CD4-positive, alpha-beta memory T cell (primary cell): ENCODE data around the gene SOBP. TPM values are rescaled to one million over a fixed set of nuclear protein-coding genes. Genes with fewer than 3 reads are reported as not detected.

Experiments used
- CTCF ChIA-PET: fragments of 350-600 bp; sonication (Branson Sonifier 250); formaldehyde crosslinking; loops from one replicate; lab custom pipeline; 2021; ENCODE audit warnings: inconsistent platforms; ENCODE audit not compliant: partially characterized antibody; lab: Charles Lee
- POLR2A ChIA-PET: fragments of 350-600 bp; sonication (Branson Sonifier 250); formaldehyde crosslinking; loops from one replicate; lab custom pipeline; 2021; ENCODE audit not compliant: partially characterized antibody; lab: Charles Lee
- DNase-seq, 5 donors: peaks; one replicate each; pipeline versions ENCODE4 v3.0.0 to v3.0.0-alpha.2; 2020 to 2022; ENCODE audit warnings: mixed read lengths in 1 of 5
- H3K27ac ChIP-seq: one replicate; pipeline ENCODE4 v1.7.0; 2013; ENCODE audit warnings: low read depth, low read length
- H3K27me3 ChIP-seq: 2 replicates; pipeline ENCODE4 v1.7.0; 2013; ENCODE audit warnings: mild to moderate bottlenecking, low read length, moderate library complexity; ENCODE audit not compliant: insufficient read depth
- H3K36me3 ChIP-seq: 2 replicates; pipeline ENCODE4 v1.7.0; 2013; ENCODE audit warnings: mild to moderate bottlenecking, low read length, moderate library complexity; ENCODE audit not compliant: insufficient read depth
- H3K4me1 ChIP-seq: 2 replicates; pipeline ENCODE4 v1.7.0; 2013; ENCODE audit warnings: mild to moderate bottlenecking, low read length, moderate library complexity; ENCODE audit not compliant: insufficient read depth
- H3K4me3 ChIP-seq, 2 donors: one replicate each; pipeline ENCODE4 v1.7.0; 2013; ENCODE audit warnings: low read length in 2 of 2, mild to moderate bottlenecking in 1 of 2
- H3K9me3 ChIP-seq, 2 donors: one replicate each; pipeline ENCODE4 v1.7.0; 2013; ENCODE audit warnings: low read length in 2 of 2, control low read depth in 1 of 2; ENCODE audit not compliant: control insufficient read depth in 1 of 2
- H3K27ac Mint-ChIP-seq, 7 donors: one replicate each; pipeline ENCODE4 v1.8.0; 2020 to 2021; ENCODE audit warnings: mixed read lengths in 7 of 7, mild to moderate bottlenecking in 6 of 7, inconsistent platforms in 3 of 7, moderate library complexity in 3 of 7
- H3K27me3 Mint-ChIP-seq, 2 donors: one replicate each; pipeline ENCODE4 v1.8.0; 2020 to 2021; ENCODE audit warnings: mixed read lengths in 2 of 2
- H3K36me3 Mint-ChIP-seq, 2 donors: one replicate each; pipeline ENCODE4 v1.8.0; 2020 to 2021; ENCODE audit warnings: mixed read lengths in 2 of 2, inconsistent platforms in 1 of 2, mild to moderate bottlenecking in 1 of 2
- H3K4me1 Mint-ChIP-seq, 4 donors: one replicate each; pipeline ENCODE4 v1.8.0; 2020 to 2021; ENCODE audit warnings: mixed read lengths in 4 of 4, mild to moderate bottlenecking in 1 of 4
- H3K4me3 Mint-ChIP-seq, 8 donors: one replicate each; pipeline ENCODE4 v1.8.0; 2020 to 2021; ENCODE audit warnings: mixed read lengths in 8 of 8, mild to moderate bottlenecking in 7 of 8, moderate library complexity in 6 of 8, inconsistent platforms in 3 of 8
- H3K9me3 Mint-ChIP-seq, 8 donors: one replicate each; pipeline ENCODE4 v1.8.0; 2020 to 2021; ENCODE audit warnings: mixed read lengths in 8 of 8, mild to moderate bottlenecking in 5 of 8, inconsistent platforms in 3 of 8, moderate library complexity in 1 of 8
- intact Hi-C: fragments of 100-400 bp; cut with micrococcal nuclease; formaldehyde crosslinking; loops from one replicate; pipeline ENCODE4 v1.15.1; 2023
- polyA plus RNA-seq, 2 donors: library from polyadenylated mRNA; unstranded; fragments of 300-500 nt; fragmentation: Illumina TruSeq; gene quantifications; one replicate each; pipeline ENCODE4 v1.2.3, GENCODE V29; 2021
- total RNA-seq, 2 experiments: library from RNA; stranded (reverse); gene quantifications; one replicate each; pipeline ENCODE4 v1.2.3, GENCODE V29; 2021

SOBP gene
- total and polyA plus RNA-seq, 4 experiments from 2014 or later, result 0.10 TPM; not detected in 3

DNA sequence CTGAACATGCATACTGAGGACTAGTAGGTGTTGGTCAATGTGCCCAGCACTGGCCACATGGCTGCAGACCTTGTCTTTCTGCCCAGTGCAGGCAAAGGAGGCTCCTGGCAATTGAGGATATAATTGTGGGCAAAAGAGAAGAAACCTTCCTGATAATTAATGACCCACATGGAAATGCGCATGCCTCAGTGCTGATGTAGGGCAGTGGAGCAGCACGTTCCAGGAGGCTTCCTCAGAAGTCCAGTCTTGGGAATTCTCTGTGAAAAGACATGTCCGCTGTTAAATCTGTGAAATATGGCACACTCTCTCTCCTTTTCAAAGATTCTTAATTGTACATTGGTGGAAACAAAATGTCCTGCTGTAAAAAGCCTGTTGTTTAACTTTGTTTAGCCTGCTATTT is 34.7 kb downstream of the SOBP start:
- H3K4me1 Mint-ChIP-seq, result no peaks in the 10 kb centered on the region
- CTCF ChIA-PET, result no interaction called here

GRCh38 chr6:107531868-107532267 is 42.0 kb downstream of the SOBP start:
- Histone ChIP-seq H3K4me1 (no peaks in the 10 kb centered on the region), H3K4me3 (no peak overlapping the region), H3K27ac (no peak overlapping the region), H3K27me3 (peaks cover 3% of the 10 kb centered on the region), H3K9me3 (no peaks in the 10 kb centered on the region), H3K36me3 (no peaks in the 10 kb centered on the region)
- Mint-ChIP-seq H3K27ac (no peak overlapping the region), H3K4me1 (no peaks in the 10 kb centered on the region), H3K4me3 (no peak overlapping the region), H3K9me3 (peaks cover 0 to 2% (median 0%) of the 10 kb centered on the region in 8 donors), H3K36me3 (no peaks in the 10 kb centered on the region), H3K27me3 (peaks cover 0 to 5% of the 10 kb centered on the region in 2 donors)
- no peak for DNase-seq
- ChIA-PET CTCF (no interaction called here), POLR2A (no interaction called here)
- intact Hi-C loops, result no loop called here

More for the DNA sequence above, 34.7 kb downstream of the SOBP start:
- H3K27me3 ChIP-seq, result no peaks in the 10 kb centered on the region
- POLR2A ChIA-PET, result no interaction called here
- no peaks in the 10 kb centered on the region for H3K9me3 ChIP-seq
- peaks cover 6 to 9% of the 10 kb centered on the region in 2 donors for H3K27me3 Mint-ChIP-seq
- H3K36me3 ChIP-seq, result no peaks in the 10 kb centered on the region
- H3K4me3 ChIP-seq, result no peak overlapping the region
- intact Hi-C loops, result no loop called here
- no peaks in the 10 kb centered on the region for H3K36me3 Mint-ChIP-seq
- no peak overlapping the region for H3K27ac Mint-ChIP-seq
- no peak for DNase-seq
- no peaks in the 10 kb centered on the region for H3K9me3 Mint-ChIP-seq
- H3K27ac ChIP-seq, result no peak overlapping the region
- no peak overlapping the region for H3K4me3 Mint-ChIP-seq
- no peaks in the 10 kb centered on the region for H3K4me1 ChIP-seq

- ChIA-PET CTCF (no interaction called here), POLR2A (no interaction called here)
- Histone ChIP-seq H3K4me3 (no peak overlapping the region), H3K36me3 (no peaks in the 10 kb centered on the region), H3K4me1 (no peaks in the 10 kb centered on the region), H3K27ac (no peak overlapping the region), H3K9me3 (no peaks in the 10 kb centered on the region), H3K27me3 (peaks cover 3% of the 10 kb centered on the region)
- DNase-seq, result no peak
- no peak overlapping the region for H3K27ac Mint-ChIP-seq
- intact Hi-C loops, result no loop called here
- no peaks in the 10 kb centered on the region for H3K4me1 Mint-ChIP-seq
- H3K36me3 Mint-ChIP-seq, result no peaks in the 10 kb centered on the region
- no peak overlapping the region for H3K4me3 Mint-ChIP-seq
- peaks cover 0 to 4% of the 10 kb centered on the region in 2 donors for H3K27me3 Mint-ChIP-seq
- peaks cover 0 to 2% (median 0%) of the 10 kb centered on the region in 8 donors for H3K9me3 Mint-ChIP-seq
These were observed 42.8 kb downstream of the SOBP start for GRCh38 chr6:107532706-107533105.

DNA sequence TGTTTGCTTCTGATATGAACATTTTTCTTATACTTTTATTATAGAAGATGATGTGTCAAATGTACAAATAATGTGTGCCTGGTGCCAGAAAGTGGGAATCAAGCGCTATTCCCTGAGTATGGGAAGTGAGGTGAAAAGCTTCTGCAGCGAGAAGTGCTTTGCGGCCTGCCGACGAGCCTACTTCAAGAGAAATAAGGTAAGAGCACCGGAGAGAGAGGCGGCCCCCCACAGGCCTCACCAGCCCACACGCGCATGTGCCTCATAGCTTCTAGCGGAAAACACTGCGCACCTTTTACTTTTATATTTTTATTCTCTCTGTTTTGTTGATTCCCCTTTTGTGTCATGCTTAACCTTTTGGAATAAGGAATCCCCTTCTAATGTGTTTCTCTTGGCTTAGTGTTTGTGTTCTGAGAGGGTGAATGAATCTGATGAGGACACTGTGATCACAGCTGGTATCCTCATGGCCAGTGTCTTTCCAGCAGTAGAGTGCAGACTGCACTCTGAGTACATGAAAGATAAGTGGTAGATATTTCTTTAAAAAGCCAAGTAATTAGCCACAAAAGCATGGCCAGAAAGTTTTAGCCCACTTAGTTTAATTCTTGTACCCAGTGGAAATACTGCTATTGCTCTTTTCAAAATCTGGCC is 43.6 kb downstream of the SOBP start:
- no peak for DNase-seq
- no peaks in the 10 kb centered on the region for H3K36me3 ChIP-seq
- Mint-ChIP-seq H3K4me1 (no peaks in the 10 kb centered on the region), H3K9me3 (peaks cover 0 to 2% (median 0%) of the 10 kb centered on the region in 8 donors), H3K4me3 (no peak overlapping the region), H3K27ac (no peak overlapping the region), H3K27me3 (peaks cover under 1 to 3% of the 10 kb centered on the region in 2 donors), H3K36me3 (no peaks in the 10 kb centered on the region)
- CTCF ChIA-PET, result no interaction called here
- POLR2A ChIA-PET, result no interaction called here
- H3K4me3 ChIP-seq, result no peak overlapping the region
- peaks cover 3% of the 10 kb centered on the region for H3K27me3 ChIP-seq
- no peaks in the 10 kb centered on the region for H3K4me1 ChIP-seq
- intact Hi-C loops, result no loop called here
- no peaks in the 10 kb centered on the region for H3K9me3 ChIP-seq
- no peak overlapping the region for H3K27ac ChIP-seq

GRCh38 chr6:107534571-107535141 is 44.7 kb downstream of the SOBP start:
- CTCF ChIA-PET, result no interaction called here
- intact Hi-C loops, result no loop called here

DNA sequence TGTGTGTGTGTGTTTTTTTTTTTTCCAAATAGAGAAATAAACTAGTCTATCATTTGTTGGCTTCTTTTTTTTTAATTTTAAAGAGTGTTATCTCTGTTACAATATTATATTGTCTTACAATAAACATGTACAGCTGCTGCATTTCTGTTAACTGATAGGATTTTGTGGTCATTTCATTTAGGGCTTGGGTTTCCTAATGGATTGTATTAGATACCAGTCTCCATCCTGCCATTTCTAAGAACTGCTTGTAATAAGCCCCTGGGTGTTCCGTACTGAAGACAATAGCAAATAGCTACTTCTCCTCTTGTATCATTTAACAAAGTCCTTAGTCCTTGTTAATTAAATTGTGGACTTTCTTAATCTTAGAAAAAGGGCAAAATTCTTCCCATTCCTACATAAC is 45.7 kb downstream of the SOBP start:
- no peaks in the 10 kb centered on the region for H3K9me3 ChIP-seq
- no peaks in the 10 kb centered on the region for H3K4me1 ChIP-seq
- no peak overlapping the region for H3K4me3 ChIP-seq
- CTCF ChIA-PET, result no interaction called here
- no peak overlapping the region for H3K27ac ChIP-seq
- H3K36me3 Mint-ChIP-seq, result no peaks in the 10 kb centered on the region
- H3K27me3 ChIP-seq, result peaks cover 3% of the 10 kb centered on the region
- intact Hi-C loops, result no loop called here
- POLR2A ChIA-PET, result no interaction called here
- H3K27ac Mint-ChIP-seq, result no peak overlapping the region
- H3K27me3 Mint-ChIP-seq, result peaks cover 10 to 12% of the 10 kb centered on the region in 2 donors
- no peaks in the 10 kb centered on the region for H3K36me3 ChIP-seq
- peaks cover 0 to 4% (median 0%) of the 10 kb centered on the region in 8 donors for H3K9me3 Mint-ChIP-seq
- no peak overlapping the region for H3K4me3 Mint-ChIP-seq
- no peaks in the 10 kb centered on the region for H3K4me1 Mint-ChIP-seq
- no peak for DNase-seq

More at GRCh38 chr6:107534571-107535141, 44.7 kb downstream of the SOBP start:
- Mint-ChIP-seq H3K4me3 (no peak overlapping the region), H3K27me3 (peaks cover 7 to 10% of the 10 kb centered on the region in 2 donors), H3K9me3 (peaks cover 0 to 4% (median 0%) of the 10 kb centered on the region in 8 donors), H3K4me1 (no peaks in the 10 kb centered on the region), H3K27ac (no peak overlapping the region), H3K36me3 (no peaks in the 10 kb centered on the region)
- H3K4me1 ChIP-seq, result no peaks in the 10 kb centered on the region
- no peaks in the 10 kb centered on the region for H3K9me3 ChIP-seq
- no peaks in the 10 kb centered on the region for H3K36me3 ChIP-seq
- no peak overlapping the region for H3K27ac ChIP-seq
- POLR2A ChIA-PET, result no interaction called here
- DNase-seq, result no peak
- peaks cover 3% of the 10 kb centered on the region for H3K27me3 ChIP-seq
- H3K4me3 ChIP-seq, result no peak overlapping the region

DNA sequence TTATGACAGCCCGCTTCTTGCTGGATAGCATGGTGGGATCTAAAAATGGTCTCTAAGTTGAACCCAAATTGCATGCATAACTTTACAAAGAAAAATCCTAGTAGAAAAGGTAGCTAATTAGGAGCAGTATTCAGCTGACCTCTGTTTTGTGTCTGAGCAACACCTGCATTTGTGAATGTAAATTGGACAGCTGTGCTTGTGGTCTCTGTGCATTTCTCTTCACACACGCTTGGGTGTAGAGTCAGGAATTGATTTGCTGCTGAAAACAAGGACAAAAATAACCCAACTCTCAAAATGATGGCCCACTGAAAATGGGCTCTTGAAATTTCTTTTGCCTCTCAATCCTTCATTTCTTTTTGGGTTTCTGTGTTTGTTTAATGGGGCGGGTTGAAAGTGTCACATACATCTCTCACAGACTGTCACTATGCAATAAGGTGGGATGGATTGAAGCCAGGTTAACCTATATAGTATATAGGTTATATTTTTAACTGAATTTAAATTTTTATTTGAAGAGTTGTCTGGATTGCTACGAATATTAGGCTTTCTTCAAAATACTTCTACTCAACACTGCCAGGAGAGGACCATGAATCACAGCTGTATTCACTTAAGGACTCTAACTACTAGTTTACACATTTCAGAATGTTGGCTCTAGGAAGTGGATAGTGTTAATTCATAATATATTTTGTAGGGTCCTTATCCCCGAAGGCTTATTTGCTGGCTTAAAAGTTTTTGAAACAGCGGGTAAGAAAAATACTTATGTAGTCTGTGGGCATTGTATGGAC is 46.5 kb downstream of the SOBP start:
- intact Hi-C loops, result no loop called here
- CTCF ChIA-PET, result no interaction called here
- Histone ChIP-seq H3K9me3 (no peaks in the 10 kb centered on the region), H3K36me3 (no peaks in the 10 kb centered on the region), H3K4me3 (no peak overlapping the region), H3K4me1 (no peaks in the 10 kb centered on the region), H3K27me3 (peaks cover 3% of the 10 kb centered on the region), H3K27ac (no peak overlapping the region)
- H3K9me3 Mint-ChIP-seq, result peaks cover 0 to 4% (median 0%) of the 10 kb centered on the region in 8 donors
- H3K36me3 Mint-ChIP-seq, result no peaks in the 10 kb centered on the region
- H3K4me1 Mint-ChIP-seq, result no peaks in the 10 kb centered on the region
- no peak overlapping the region for H3K27ac Mint-ChIP-seq
- no peak overlapping the region for H3K4me3 Mint-ChIP-seq
- POLR2A ChIA-PET, result no interaction called here
- DNase-seq, result no peak
- peaks cover 10 to 12% of the 10 kb centered on the region in 2 donors for H3K27me3 Mint-ChIP-seq
